GM18867 (cell line): ENCODE results near the gene TRAPPC2L.

ENCODE experiments used
- ATAC-seq: cut with Tn5 transposase; IDR thresholded peaks from one replicate; pipeline ENCODE4 v1.9.1; 2021; ENCODE audit warnings: mild to moderate bottlenecking, moderate library complexity; ENCODE audit not compliant: unreplicated experiment

TRAPPC2L gene, protein sequence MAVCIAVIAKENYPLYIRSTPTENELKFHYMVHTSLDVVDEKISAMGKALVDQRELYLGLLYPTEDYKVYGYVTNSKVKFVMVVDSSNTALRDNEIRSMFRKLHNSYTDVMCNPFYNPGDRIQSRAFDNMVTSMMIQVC

DNA sequence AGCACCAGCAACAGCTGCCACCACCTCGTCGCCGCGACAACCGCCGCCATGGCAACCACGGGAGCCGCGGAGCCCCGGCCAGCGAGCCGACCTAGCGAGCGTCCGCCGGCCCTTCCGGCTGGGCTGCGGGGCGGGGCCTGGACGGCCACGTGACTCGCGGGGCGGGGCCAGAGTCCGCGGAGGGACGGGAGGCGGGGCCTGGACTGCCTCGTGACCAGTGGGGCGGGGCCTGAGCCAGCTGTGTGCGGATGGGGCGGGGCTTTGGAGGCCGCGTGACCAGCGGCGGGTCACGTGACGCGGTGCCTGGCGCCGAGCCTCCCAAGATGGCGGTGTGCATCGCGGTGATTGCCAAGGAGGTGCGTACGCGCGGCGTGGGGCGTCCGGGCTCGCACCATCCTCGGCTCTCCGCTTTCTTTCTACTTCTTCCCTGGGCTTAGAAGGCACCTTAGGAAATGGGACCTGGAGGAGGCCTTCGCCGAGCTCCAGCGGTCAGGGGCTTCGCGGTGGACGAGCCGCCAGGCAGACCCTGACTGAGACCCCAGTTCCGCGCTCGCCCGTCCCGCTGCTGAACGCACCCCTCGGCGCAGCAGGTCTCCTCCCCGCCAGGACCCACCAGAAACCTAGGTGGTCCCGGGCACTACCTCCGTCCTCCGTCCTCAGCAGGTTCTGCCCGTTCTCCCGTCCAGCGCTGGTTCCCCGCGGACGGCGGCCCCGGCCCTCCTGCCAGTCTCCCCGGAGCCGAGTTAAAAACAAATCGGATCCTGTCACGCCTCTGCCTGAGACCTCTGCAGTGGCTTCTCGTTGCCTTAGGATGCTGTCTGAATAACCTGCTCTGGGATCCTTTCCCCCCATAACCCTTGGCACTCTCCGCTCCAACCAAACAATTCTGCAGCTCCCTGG, at the start of gene TRAPPC2L, which contains the start of gene GALNS:
Gene TRAPPC2L (plus strand): TSS at position 300 of the 900 bp plus-strand sequence. CDS start 24 bp downstream, at position 324.
Gene GALNS (minus strand): TSS at position 120 of the 900 bp plus-strand sequence. CDS start 70 bp downstream, at position 50.
- ATAC-seq = peak; percentile 80

DNA sequence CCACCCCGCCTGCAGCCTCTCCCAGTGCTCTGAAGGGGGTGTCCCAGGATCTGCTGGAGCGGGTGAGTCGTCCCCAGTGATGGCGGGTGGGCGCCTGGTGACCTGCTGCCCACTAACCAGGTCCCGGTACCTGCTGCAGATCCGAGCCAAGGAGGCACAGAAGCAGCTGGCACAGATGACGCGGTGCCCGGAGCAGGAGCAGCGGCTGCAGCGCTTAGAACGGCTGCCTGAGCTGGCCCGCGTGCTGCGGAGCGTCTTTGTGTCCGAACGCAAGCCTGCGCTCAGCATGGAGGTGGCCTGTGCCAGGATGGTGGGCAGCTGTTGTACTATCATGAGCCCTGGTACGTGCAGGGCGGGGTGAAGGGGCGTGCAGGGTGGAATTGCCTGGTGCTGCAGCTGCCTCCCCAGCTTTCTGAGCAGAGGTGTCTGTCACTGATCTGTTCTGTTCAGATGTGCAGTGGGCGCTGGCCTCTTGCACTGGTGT, 49.7 kb upstream of the TRAPPC2L start:
- ATAC-seq = no peak

DNA sequence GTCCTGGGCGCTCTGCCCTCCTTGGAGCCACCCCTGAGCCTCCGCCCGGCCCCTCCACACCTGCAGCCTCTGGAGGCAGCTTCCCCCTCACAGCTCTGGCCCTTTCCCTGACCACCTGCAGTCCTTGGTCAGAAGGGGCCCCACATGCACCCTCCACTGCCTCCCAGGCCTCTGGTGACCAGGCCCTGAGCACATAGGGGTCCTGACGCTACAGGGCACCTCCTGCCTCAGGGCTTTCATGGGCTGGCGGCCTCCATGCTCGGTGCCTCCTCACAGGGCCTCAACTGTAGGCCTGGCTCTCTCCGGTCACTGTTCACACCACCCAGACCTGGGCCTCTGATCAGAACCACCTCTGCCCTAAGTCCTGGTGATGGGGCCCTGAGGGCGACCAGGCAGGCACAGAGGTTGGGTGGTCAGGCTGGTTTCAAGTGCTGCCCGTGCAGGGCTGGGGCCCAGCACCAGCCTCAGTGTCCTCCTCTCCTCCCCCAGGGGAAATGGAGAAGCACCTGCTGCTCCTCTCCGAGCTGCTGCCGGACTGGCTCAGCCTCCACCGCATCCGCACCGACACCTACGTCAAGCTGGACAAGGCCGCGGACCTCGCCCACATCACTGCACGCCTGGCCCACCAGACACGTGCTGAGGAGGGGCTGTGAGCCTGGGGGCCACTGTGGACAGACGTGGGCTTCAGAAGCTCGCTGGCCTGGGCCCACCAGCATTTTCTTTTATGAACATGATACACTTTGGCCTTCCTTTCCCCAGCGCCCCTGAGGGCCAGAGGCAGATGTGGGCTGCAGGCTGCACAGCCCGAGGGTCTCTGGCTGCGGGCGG, 49.1 kb upstream of the TRAPPC2L start:
- ATAC-seq = no peak

DNA sequence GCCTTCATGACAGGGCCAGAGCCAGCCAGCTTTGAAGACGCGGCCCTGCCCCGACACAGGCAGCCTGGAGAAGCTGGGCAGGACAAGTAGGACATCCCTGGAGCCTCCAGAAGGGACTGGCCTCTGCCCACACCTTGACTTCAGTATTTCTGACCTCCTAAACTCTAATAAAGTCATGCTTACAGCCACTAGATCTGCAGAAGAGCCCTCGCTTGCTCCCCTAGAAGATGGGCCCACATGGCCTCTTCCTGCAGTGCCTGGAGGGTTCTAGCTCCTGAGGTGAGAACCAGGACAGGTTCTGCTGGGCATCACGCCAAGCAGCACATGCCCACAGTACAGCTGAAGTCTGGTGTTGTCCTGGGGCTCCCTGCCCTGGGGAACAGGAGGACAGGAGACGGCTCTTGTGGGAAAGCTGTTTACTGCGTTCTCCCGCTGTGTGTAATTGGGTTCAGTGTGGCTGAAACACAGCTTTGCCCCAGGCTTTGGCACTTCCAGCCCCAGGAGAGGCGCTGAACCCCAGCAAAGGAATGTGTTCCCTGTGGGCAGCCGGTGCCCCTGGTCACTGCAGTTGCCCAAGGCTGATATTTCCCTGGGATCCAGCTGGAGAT, 47.8 kb upstream of the TRAPPC2L start:
- no peak for ATAC-seq

DNA sequence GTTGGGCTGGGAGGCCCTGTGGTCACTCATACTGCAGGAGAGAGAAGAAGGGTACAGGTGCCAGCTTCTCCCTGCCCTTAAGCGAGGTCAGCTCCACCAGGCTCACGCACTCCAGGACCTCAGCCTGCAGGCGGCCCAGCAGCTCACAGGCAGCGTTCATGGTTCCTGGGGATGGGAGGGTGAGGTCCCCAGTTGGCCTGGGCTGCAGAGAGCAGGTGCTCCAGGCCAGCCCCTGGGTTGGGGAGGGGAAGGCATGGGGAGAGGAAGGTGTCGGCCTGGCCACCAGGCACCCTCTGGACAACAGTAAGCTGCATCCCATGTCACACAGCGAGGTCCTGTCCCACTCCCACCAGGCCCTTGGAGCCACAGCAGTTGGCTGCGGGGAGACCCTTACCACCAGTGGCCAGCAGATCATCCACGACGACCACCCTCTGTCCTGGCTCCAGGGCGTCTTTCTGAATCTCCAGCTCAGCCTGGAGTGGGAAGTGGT, 47.2 kb upstream of the TRAPPC2L start:
- no peak for ATAC-seq

DNA sequence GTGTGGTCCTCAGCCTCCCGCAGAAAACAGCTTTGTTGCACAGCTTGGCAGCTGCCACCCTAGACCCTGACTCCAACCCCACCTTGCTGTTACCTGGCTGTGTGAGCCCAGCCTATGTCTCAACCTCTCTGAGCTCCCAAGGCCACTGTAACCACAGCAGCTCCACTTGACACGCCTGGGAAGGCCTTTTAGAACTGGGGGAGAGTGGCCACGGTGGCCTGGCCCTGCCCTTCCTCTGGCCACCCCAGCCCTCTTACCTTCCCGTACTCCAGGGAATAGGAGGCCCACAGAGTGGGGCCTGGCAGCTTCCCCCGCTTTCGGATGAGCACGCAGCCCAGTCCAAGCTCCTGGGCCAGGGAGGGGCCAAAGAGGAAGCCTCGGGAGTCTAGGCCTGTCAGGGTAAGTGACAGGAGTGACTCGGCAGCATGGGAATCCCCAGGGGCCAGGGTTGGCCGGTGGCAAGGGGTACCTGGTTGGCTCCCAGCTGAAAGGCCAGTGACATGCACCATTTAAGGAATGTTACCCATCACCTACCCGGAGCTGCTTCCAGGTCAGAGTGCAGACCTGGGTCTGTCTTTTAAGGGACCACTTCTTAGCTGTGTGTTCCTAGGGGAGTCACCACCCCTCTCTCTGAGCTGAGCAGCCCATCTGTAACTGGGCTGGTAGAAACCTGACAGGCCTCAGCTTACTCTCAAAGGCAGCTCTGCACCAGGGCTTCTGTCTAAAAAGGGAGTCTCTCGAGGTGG, 46.6 kb upstream of the TRAPPC2L start:
- ATAC-seq = no peak

DNA sequence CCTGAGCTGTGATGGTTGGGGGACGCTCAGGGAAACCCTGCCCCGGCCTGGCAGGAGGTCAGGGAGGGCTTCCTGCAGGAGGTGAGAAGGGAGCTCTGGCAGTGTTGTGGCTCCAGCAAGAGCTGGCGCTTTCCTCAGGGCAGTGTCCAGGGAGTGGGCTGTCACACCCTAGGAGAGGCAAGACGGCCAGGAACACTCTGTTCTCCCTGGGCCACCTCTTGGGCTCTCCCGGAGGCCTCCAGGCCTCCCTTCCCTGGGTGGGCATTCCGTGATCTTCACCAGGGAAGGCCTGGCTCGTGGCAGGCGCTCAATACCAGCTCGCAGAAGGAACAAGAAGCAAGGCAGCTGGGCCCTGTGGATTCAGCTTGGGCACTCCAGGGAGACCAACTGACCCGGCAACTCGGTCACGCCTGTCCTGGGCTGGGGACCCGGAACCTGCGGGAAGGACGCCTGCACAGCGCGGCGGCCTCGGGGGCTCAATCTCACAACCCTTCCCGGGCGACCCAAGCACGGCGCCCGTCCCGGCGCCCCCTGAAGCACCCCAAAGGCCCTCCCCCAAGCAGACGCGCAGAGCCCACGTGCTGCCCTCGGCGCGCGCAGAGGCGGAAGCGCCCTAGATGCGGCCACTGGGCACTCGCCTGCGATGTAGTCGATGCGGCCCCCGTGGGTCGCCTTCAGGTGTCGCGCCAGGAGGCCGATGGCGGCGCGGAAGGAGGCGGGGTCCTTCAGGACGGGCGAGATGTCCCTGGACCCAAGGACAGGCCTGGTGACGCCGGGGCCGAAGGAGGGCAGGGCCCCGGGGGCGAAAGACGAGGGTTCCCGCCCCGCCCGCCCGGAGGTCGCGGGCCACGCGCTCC, 45.8 kb upstream of the TRAPPC2L start:
- ATAC-seq = peak; percentile 46

DNA sequence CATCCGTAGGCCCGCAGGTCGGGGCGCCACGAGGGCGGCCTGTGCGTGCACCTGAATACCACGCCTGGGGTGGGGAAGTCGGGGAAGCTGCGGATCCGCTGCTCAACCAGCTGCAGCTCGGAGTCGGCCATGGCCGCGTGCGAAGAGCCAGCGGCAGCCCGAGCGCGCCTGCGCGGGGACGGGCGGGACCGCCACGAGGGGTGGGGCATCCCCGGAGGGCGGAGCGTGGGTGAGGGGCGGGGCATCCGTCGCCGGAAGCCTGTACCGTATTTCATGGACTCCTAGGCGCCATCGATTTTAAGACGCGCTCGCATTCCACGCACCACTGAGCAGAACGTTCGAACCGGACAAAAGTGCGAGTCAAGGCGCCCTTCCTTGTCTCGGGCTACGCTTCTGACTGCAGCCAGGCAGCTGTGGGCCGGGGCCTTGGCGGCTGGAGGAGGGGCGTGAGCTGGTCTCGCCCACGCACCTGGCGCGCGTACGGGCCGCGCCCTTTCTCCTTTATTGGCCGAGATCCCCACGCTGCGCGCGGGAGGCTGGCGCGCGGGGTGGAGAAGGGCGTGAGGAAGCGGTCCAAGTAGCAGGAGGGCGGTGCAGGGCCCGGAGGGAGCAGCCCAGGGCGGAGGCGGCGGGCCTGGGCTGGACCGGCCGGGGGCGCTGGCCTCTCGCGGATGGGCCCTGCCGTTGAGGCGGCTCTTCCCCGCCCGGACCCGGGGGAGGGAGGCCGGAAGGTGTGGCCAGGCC, 45.0 kb upstream of the TRAPPC2L start, which contains the start of gene APRT:
Gene APRT (minus strand): TSS at position 160 of the 744 bp plus-strand sequence. CDS start 29 bp downstream, at position 131.
- peak; percentile 67 for ATAC-seq

DNA sequence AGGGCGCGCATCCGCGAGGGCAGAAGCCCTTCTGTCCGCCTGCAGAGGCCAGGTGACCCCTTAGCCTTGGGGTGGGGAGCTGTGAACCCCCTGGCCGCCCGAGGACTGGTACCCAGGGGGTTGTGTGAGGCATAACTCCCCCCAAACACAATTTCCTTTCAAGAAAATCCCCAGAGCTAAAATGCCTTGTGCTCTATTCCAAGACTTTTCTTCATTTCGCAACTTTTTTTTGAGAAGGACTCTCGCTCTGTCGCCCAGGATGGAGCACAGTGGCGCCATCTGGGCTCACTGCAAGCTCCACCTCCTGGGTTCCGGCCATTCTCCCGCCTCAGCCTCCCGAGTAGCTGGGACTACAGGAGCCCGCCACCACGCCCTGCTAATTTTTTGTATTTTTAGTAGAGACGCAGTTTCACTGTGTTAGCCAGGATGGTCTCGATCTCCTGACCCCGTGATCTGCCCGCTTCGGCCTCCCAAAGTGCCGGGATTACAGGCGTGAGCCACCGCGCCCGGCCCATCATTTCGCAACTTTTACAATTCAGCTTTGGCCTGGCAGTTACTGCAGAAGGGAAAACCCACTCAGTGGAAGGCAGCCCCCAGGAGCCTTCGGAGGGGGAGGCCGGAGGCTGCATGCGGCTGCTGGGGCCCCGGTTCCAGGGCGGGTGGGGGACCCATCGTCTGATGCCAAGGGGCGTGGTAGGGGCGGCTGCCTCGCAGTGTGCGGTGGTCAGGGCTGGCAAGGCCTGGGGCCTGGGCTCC, 44.2 kb upstream of the TRAPPC2L start:
- no peak for ATAC-seq

DNA sequence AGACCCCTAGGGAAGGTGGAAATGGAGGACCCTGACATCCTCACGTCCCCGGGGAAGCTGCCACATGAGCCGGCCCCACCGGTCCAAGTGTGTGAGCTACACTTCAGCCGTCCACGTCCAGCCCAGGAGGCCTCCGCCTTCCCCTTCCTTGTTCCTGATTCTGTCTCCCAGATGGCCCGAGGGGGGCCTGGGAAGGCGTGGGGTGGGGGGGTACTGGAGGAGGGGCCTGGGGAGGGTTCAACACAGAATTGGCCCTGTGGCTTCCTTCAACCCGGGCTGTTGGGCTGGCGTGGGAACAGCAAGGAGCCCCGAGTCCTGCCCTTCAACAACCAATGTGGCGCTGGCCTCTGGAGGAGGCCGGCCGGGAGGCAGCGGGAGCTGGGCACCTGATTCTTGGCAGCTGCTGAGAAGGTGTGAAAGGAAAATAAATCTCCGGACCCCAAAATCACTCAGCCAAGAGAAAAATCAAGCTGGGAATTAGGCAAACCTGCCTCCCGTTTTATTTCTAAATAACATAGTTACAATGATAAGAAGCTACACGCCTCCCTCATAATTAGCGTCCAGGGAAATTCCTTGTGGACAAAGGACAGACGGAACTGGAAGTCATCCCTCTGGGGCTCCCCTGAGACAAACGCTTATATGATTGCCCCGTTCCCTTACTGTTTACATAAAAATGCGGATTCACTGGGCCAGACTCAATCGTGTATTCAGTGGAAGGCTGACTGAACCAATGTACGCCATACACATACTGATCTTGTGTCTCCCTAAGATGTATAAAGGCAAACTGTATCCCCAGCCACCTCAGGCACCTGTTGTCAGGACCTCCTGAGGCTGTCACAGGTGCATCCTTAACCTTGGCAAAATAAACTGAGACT, 43.4 kb upstream of the TRAPPC2L start:
- ATAC-seq = no peak

DNA sequence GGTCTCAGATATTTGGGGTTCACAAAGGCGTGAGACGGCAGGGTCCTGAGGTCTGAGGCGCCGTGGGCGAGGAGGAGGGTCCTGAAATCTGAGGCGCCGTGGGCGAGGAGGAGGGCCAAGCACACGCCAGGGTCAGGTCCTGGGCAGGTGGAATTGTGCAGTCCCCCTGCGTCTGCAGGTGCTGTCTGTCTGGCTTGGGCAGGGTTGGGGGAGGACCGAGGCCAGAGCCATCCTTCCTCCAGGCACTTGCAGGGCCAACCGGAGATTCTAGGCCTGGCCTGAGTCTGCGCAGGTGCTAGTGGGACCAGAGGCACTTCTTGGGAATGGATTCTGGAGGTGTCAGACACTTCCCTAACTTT, 42.8 kb upstream of the TRAPPC2L start:
- no peak for ATAC-seq

DNA sequence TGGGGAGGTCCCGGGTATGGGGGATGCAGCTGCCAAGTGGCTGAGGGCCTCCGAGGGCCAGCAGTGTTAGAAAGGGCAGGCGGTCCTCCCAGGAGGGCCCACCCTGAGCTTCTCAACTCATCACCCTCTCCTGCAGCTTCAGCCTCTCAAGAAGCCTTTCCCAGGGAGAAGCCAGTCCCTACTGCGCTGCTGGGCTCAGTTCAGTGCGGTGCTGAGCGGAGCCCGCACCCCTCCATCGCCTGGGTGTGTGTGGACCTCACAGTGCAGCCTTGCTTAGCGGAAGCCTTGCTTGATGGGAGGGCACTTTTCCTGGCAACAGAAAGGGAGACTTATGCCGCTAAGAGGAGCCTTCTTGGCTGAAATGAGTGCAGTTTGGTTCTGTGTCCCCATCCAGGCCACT, 41.7 kb upstream of the TRAPPC2L start:
- ATAC-seq = no peak

DNA sequence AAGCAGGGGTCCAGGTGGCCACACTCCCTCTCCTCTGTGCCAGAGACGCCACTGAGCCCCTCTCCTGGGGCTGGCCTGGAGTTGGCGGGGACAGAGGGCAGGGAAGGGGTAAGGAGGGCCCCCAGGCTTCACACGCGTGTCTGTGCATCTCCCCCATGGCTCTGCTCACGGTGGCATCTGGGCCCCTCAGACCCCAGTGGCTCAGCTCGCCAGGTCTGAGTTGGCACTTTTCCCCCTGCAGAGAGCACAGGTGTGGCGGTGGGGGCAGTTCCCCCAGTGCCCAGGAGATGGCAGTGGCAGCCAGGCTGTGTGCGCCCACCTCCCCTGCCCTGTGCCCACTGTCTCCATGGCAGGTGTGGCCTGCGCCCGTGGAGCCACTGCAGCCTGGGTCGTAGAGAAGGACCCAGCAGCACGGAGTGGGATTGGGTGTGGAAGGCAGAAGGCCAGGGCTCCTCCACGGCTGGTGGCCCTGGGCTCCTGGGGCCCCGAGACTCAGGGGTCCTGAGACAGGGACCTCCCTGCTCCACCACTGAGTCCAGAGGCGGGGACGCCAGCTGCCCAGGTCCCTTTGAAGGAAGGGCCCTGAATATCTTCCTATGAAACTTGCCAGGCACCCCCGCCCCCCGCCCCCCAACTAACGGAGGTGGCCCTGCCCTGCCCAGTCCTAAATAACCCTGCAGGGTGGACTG, 40.9 kb upstream of the TRAPPC2L start:
- ATAC-seq = no peak

DNA sequence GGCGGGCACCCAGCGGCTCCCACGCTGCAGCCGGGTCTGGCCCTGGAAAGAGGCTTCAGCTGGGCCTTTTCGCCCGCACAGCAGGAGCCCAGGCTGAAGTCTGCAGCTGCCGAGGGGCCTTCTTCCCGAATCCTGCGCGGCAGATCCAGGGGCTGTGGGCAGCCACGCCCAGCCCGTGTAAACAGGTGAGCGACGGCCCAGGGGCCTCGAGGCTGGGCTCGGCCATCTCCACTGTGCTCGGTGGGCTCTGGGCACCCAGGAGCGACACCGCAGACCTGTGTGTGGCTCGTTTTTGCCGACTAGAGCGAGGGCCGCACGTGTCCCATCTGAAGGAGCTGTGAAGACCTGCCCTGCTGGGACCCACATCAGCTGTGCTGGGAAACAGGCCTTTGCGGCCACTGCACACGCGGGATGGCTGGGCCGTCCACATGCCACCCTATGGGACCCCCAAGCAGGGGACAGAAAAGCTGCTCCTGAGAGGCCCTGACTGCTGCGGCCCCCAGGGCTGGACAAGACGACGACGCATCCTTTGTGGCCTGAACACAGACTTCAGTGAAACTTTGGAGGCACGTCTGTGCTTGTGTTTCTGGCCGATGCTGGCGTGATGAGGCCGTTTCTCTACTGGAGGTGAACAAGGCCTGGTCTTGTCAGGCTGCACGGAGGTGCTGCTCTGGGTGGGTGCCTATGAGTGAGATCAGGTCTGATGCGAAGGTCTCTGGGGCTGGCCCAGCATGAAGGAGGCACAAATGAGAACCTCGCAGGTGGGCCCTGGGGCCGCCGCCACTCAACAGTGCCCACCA, 40.0 kb upstream of the TRAPPC2L start:
- no peak for ATAC-seq
